Ammon's horn (tissue), 1 donor: ENCODE data around the gene CBL.
A peak's percentile ranks its signal among the peaks of the same experiment; 100 is the strongest.

Experiments
- DNase-seq: peaks from one replicate; pipeline ENCODE4 v3.0.0-alpha.2; 2016; ENCODE audit warnings: low spot score

CBL gene

GRCh38 chr11:119347242-119347641, 141.1 kb downstream of the CBL start:
- no peak for DNase-seq

GRCh38 chr11:119347940-119348605, 141.9 kb downstream of the CBL start:
- no peak for DNase-seq

GRCh38 chr11:119350302-119350701, 144.2 kb downstream of the CBL start:
- no peak for DNase-seq

GRCh38 chr11:119351232-119351631, 145.1 kb downstream of the CBL start:
- no peak for DNase-seq

GRCh38 chr11:119352857-119353260, 146.7 kb downstream of the CBL start:
- DNase-seq: no peak

GRCh38 chr11:119355091-119355843, 149.1 kb downstream of the CBL start:
- DNase-seq: no peak

GRCh38 chr11:119356349-119357031, 150.4 kb downstream of the CBL start:
- peak; percentile 84 for DNase-seq

- no peak for DNase-seq
Measured at GRCh38 chr11:119357074-119357473, 150.9 kb downstream of the CBL start.
